NCI-H1105 (cell line): ENCODE data around the gene MAP2K5.

Source experiments
- DNase-seq: peaks from one replicate; lab custom pipeline; 2025; lab: John Stamatoyannopoulos, UW

MAP2K5 gene

DNA sequence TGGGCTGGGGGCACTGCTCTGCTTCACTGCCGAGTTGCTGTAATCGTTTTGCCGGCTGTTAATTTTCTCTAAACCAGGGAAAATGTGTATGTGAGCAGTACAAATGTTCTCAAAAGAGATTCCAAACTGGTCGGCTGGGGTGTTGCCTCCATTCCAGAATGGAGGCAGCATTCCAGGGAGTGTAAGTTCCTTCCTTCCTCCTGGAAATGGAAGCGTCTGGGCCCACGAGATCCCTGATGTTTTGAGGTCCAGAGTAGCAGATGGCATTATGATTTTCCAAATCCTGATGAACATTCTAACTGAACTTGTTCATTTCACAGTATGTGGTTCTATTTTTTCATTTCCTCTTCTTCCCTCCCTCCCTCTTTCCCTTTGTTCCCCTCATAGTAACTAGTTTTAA, 218.4 kb downstream of the MAP2K5 start:
- DNase-seq: no peak

DNA sequence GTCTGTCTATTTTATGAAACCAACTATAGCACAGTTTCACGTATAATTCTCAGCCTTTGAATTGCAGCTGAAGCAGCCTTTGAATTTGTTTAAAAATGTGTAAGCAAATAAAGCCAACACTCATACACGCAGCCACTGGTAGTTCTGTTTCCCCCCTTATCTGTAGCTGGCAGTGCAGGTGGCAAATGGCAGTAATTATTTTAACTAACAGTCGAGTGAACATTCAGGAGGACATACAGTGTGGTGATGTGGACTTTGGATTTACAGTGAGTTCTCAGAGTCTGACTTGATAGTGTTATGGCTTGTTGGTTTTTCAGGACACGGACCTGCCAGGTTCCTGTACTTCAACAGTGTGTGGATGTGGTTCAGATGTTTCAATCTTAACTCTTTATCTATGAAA, 218.8 kb downstream of the MAP2K5 start:
- peak; percentile 25 for DNase-seq

DNA sequence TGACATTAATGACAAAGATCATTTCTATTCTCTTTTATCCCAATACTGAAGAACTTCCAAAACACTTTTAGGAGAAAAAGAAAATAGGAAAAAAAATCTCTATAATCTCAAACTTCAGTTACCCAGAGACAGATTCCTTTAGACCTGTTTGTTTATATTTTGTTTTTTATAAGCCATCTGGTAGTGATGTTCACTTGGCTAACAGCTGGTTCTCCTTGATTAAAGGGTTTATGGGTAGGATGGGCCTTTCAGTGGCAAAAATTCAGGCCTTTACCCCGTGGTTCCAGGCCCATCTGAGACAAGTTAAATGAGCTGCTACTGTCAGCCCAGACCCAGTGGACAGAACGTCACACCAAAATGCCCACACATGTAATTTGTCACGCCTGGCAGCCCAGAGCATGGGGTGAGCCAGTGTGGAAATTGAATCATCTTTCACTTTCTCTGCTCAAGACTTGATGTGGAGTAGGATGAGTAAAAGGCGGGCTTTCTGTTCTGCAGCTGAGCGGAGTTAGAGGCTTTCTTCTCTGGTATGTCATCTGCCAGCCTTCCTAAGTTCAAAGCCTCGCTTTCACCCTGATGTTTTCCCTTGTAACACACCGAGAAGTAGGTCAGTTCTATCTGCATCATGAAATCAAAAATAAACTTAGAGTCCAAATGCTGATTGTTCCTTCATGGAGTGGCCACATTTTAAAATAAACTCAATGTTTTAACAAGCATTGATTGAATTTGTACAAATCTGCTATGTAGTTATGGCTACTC, 220.3 kb downstream of the MAP2K5 start:
- DNase-seq: no peak

DNA sequence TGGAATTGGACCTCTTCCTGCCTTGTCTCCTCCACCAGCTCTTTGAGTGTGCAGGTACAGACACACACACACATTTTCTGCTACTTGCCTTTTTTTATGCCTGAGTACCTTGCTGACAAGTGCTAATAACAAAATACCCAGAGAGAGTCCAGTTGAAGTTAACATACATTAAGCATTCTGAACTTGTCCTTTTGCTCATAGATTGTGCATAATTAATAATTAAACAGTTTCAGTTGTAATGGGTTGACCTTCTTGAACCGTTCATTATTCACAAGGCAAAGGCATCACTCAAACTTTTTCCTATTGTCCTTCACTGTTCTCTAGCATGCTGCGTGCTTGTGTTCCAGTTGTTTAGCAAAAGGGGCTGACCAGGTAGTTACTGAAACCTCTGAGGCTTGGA, 223.2 kb downstream of the MAP2K5 start:
- no peak for DNase-seq

DNA sequence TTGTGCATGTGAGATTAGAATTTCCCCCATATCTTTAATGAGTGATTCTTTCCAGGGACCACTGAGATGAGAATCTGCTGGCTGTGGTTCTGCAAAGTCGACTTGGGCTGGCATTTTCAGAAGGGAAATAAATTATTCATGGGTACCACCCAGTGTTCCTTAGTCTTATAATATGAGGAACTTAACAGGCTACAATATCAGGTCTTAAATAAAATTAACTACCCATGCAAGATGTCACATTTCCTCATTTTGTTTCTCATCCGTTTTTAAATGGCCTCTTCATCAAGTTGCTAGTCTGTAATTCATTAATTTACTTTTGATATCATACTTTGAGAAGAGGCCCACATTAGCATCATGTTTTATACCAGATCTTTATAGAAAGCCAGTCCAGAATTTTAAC, 224.5 kb downstream of the MAP2K5 start:
- no peak for DNase-seq

DNA sequence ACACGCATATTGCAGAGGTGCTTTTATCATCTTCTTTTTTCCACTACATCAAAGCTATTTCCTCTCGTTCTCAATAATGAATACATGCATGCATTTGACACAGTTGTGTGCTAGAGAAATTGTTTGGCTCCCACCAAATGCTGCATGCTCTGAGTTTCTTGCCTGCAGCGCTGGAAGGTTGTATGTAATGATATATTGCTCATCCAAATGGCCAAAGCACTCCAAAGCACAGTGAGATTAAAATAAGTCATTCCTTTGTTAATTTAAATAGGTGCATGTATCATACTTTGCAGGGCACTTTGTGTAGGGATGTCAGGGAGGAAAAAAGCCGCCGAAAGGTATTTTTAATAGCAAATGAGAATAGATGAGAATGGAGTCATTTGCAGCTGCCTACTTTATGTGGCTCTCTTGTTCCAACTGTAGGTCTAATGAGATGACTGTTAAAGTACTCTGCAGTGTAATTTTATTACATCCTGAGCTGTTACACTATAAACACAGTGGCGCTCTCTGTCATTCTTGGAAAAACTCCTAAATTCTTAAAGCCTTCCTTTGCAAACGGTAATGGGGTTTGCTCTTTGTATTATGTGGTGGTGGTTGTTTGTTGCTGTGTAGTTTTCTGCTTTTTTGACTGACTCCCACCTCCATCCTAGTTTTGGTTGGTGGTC, 225.9 kb downstream of the MAP2K5 start:
- no peak for DNase-seq

DNA sequence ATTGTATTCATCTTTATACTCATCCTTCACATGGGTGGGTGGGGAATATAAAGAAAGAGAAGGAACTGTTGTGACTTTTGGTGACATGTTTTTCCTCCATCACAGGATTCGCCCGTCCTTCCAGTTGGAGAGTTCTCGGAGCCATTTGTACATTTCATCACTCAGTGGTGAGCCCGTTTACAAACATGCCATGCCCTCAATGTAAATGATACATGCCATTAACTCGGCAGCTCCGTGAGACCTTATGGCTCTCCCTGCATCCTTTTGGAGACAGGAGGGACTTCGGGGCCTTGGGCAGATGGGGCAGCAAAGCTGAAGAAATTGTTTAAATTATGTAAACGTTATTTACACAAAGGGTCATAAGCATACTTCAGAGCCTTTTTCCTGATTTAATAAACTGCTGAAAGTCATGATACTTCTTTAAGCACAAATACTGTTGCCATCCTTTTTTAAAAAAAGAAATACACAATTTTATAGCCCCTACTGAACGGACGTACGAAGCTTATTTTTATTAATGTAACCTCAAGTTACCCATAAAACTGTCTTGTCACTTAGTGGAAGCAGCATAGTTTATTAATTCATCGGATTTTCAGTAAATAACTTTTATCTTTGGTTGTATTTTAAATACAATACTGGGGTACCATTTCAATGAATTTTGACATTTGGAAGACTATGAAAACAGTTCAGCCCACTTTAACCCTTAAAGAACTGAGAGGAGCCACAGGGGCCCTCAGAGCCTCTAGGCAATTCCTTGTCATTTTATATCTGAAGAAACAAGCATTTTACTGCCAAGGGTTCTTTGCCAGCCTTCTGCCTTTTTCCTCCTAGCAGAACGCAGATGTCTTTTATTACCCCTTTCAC, 227.2 kb downstream of the MAP2K5 start:
- no peak for DNase-seq

DNA sequence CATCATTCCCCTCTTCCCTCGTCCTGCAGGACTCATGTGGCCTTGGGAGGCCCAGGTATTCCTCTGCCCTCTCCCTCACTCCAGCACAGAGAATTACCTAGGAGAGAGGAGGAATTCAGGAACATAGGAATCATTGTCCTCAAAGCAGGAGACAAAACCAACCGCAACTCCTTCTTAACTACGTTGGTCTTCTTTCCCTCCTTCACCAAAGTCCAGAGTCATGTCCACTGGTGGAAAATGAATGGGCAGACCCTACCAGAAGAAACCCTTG, 227.8 kb downstream of the MAP2K5 start:
- no peak for DNase-seq

DNA sequence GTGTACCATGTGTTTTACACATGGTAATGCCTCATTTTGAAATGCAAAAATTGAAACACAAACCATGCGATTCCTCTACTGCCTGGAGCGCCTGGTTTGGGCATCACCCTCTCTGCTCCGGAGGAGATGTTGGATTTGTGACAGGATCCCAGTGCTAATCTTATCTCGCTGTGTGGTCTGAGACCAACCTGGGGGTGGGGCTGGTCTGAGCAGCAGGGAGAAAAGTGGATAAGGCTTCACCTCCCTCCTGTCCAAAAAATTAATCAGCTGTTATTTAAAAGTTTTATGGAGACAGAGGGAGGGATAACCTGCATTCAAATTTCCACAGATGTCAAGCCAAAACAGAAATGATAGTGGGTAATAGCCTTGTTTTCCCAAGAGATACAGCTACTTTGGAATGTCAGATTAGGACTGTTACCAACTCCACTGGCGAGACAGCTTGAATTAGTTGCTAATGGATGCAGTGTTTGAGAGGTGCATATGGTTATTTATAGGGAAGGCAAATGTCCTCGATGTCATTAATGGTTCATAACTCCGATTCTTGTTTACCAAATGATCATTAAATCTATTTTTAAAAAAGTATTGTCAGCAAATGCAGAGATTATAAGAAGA, 228.8 kb downstream of the MAP2K5 start:
- DNase-seq: no peak

DNA sequence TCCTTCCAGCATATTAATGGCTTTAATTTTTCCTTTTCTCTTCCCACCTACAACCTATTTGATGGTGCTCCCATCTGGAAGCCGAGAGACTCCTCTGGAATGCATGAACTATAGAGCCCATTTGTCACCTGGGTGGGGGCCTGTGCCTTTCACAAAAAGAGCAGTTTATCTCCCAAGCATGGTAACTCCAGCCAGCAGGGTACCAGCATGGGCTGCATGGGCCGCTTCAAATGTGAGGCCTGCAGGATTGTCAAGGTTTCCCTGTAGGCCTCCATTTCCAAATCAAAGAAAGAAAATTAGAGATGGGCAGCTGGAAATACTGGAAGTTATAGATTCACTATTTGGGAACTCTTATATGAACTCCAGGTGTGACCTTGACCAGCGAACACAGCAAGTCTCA, 232.1 kb downstream of the MAP2K5 start:
- no peak for DNase-seq

DNA sequence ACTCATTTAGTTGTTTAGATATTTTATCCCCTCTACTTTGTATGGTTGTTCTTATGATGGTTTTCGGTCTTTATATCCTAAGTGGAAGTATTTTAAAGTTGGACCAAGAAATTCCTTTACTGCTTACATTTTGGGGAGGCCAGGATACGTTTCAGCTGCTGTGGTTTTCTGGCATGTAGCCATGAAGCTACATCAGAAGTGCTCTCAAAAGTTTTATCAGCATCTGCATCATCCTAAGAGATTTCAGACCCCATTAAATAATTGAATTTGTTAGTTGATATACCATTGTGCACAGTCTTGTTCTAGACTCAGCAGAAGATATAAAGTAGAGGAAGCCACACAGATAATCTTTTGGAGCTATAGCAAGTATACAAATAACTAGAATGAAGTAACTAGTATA, 232.7 kb downstream of the MAP2K5 start:
- DNase-seq: no peak

DNA sequence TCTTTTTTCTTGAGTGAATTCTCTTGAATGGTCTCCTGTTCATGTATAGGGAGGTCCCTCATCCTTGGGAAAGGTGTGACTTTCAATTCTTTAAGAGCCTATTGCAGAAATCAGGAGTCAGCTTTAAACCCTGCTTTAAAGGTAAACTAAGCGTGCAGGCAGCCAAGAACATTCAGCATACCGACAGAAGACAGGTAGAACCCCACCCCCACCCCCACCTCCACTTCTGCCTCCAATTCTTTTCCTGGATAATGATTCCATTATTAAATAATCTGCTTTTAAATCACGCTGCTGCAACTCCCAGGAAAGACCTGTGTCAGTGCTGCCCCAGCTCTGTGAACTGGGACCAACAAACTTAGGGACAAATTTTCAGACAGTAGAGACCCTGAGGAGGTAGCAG, 233.5 kb downstream of the MAP2K5 start:
- DNase-seq: no peak

DNA sequence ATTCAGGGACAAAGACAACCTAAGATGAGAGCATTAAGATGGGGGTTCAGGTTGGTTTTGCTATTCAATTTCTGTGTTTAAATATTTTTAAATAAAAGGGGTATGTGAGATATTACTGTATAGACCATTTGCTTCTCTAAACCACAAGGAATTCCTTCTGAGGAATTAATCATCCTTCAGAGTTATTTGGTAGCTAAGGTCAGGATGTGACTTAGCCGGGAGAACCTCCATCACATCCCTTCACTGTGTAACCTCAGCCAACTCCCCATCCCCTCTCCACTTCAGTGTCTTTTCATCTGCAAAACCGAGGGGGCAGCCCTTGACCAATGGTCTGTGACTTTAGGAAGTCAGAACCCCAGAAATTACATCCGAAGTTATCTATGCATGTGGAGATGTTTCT, 234.1 kb downstream of the MAP2K5 start:
- DNase-seq: no peak

DNA sequence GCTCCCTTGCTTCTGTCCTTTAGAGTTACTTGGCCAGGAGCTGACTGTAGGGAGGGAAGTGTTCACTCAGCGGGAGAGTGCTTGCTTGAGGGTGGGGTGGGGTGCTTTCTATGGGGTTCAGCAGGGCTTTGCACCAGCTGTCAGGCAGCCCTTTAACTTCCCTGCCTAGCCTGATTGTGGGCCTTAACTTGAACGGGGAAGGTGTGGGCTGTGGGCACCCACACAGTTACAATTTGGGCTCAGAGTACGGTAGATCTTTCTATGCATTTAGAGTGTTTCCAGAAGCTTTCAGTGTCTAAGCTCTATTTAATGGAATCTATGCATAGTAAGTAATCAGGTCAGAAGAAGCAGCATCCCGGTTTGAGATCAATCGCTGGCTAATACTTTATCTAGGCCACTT, 234.6 kb downstream of the MAP2K5 start:
- DNase-seq: no peak

DNA sequence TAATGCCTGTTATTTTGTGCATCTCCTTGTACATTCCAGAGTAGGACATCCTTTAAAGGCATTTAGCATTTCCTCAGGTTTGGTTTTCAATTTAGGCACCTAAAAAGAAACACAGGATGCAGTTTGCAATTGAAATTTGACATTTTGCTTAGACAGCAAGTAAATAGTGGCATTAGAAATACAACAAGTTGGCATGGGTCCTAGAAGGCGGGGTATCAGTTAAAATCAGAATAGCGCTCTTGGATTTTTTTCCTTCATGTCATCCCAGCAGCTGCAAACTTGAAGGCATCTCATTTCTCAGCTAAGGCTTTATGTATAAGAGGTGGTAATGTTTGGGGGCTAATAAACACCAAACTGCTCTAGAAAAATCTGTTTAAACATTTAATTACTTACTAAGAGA, 235.3 kb downstream of the MAP2K5 start:
- no peak for DNase-seq

DNA sequence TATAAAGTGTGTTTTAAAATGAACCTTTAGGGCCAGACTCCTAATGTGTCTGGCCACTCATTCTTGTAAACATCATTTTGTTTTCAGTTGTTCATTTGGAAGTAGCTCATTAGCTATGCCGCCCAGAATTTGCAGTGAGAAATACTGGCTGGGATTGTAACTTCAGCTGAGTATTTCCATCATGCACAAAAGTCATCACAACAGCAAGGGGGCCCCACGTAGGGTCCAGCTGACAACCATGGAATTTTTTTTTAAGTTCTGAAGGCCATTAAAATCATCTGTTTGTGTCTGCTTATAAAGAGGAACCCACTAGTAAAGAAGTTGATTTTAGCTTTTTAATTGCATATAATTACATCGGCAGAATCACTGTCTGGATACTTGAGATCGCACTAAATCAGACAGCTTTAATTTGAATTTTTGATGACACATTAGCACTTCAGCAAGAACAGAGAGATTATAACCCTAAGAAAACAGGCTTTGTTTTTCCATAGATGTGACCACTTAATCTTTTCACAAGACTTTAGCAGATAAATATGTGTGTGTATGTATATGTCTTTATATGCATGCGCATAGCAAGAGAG, 236.6 kb downstream of the MAP2K5 start:
- no peak for DNase-seq

DNA sequence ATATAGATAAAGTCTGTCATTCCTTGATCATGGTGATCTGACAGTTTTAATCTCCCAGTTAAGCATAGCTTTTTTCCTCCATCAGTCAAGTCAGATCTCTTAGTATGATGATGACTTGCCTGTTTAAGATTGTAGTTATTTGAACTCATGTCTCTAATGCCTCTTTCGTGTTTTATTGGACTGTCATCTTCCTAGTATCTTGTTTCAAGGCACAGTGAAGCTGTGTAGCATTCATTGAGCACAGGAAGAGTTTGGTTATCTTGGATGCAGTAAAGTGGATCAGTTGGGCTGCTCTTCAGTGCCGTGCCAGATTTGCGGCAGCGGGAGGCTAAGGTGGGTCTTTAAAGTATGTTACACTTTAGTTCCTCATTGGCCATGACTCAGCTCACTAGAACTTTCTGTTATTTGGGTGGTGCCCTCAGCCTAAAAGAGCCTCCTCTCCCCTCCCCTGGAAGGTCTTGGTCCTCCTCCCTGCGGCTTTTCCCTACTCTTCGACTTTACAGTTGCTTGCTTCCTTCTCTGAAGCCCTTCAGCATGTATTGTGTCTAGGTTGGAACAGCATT, 237.1 kb downstream of the MAP2K5 start:
- no peak for DNase-seq

DNA sequence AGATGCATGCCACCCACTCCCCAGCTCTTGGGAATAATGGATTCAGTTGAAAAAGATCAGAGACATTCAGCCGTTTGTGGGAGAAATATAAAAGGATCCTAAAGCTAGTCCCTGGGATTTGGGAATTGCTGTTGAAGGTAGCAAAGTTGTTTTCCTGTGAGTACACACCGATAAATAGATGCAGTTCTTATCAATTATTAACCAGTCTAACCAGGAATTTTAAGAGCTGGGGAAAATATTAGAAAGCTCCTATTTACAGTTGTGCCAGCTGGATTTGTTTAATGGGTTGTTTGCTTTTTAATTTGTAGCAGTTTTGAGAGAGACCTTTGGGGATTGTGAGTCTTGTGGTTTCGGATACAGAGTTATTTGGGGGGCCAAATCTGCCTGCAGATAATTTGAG, 238.6 kb downstream of the MAP2K5 start:
- DNase-seq: no peak

DNA sequence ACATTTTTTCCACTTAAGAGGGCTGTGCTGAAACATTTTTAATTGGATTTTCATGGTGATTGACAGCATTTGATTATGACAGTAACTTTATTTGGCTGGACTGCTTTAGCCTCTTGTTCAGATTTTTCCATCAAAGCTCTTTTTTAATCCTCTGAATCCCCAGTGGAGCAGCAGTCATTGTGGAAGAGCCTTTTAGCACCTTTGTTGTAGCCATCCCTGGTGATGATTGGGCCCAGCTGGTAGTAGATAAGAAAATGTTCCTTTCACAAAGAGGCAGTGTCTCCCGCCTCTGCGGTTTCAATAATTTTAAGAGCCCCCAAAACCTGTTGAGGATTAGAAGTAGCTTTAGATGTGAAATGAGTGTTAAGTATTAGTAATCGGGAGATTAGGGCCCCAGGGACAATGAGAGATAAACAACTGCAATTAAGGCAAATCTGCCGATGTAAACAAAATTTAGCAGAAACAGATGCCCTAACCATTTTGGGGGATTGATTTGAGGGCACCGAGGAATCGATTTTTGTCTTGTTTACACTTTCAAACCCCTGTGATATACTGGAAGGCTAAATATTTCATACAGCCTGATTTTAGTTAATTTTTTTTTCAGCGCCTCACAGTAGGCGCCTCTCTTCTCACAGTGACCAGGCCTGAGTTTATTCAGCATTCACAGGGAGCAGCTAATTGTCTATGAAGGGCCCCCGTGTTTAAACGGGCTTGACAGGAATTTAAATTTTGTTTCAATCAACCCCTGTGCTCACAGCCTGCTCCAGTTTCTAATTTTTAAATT, 239.6 kb downstream of the MAP2K5 start:
- DNase-seq: no peak

DNA sequence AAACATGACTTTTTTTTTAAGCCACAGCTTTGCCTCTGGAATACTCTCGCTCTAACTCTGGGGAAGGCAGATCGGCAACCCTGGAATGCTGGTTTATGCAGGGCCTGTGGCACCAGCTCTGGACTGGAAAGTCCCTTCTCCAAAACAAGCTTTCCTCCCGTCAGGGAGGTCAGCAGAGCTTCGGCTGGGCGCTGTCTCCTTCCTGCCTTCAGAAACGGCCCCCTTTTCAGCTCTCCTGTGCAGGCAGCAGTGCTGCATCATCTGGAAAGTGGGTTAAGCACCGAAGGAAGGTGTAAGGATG, 240.1 kb downstream of the MAP2K5 start:
- DNase-seq: no peak

DNA sequence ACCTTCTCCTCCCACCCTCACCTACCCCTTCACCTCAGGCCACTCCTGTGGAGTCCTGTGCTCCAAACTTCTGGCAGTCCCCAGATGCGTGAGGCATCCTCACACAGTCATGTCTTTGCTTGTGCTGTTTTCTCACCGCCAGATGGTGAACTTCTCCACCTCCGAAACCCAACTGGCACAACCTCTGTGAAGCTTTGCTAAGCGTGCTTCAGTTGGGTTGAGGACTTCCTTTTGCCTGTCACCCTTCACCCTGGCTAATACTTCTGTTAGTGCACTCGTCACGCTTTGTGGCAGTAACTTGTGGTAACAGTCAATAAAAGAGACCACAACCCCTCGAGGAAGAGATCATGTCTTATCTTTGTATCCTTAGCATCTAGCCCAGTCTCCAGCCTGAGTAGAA, 240.8 kb downstream of the MAP2K5 start:
- DNase-seq: no peak
